ENCODE data around the gene ANKS1B.
A peak's percentile ranks its signal among the peaks of the same experiment; 100 is the strongest.

The ANKS1B gene

DNA sequence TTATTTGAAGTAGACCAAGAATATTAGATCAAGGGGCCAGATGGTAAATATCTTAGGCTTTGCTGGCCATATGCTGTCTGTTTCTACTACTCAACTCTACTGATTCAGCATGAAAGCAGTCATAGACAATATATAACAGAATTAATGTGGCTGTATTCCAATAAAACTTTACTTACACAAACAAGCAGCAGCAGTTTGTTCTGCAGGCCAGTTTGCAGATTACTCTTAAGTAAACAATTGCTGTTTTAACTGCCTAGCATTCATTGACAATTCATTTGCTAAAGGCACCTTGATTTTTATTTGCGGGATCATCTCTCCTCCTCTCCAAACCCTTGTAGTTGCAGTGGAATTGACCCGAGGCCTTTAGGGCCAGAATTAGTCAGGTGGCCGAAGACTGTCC lies 431.3 kb downstream of the ANKS1B start:
- peak; percentile 40; the same call in 1 of the 3 replicates for ATAC-seq
- TF ChIP-seq, protein P1, sequence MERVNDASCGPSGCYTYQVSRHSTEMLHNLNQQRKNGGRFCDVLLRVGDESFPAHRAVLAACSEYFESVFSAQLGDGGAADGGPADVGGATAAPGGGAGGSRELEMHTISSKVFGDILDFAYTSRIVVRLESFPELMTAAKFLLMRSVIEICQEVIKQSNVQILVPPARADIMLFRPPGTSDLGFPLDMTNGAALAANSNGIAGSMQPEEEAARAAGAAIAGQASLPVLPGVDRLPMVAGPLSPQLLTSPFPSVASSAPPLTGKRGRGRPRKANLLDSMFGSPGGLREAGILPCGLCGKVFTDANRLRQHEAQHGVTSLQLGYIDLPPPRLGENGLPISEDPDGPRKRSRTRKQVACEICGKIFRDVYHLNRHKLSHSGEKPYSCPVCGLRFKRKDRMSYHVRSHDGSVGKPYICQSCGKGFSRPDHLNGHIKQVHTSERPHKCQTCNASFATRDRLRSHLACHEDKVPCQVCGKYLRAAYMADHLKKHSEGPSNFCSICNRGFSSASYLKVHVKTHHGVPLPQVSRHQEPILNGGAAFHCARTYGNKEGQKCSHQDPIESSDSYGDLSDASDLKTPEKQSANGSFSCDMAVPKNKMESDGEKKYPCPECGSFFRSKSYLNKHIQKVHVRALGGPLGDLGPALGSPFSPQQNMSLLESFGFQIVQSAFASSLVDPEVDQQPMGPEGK (CRISPR knock-in tag; IDR thresholded peaks at IDR 0.05; ENCODE audit: borderline replicate concordance), result no peak
- no peak for TF ChIP-seq CSDC2 (CRISPR knock-in tag; IDR thresholded peaks at IDR 0.05)
- TF ChIP-seq ZNF565 (CRISPR knock-in tag; conservative IDR thresholded peaks at IDR 0.05; ENCODE audit: low read depth), result no peak
- no peak for TF ChIP-seq ZFP3 (CRISPR knock-in tag; IDR thresholded peaks at IDR 0.05)
- TF ChIP-seq, protein P2, sequence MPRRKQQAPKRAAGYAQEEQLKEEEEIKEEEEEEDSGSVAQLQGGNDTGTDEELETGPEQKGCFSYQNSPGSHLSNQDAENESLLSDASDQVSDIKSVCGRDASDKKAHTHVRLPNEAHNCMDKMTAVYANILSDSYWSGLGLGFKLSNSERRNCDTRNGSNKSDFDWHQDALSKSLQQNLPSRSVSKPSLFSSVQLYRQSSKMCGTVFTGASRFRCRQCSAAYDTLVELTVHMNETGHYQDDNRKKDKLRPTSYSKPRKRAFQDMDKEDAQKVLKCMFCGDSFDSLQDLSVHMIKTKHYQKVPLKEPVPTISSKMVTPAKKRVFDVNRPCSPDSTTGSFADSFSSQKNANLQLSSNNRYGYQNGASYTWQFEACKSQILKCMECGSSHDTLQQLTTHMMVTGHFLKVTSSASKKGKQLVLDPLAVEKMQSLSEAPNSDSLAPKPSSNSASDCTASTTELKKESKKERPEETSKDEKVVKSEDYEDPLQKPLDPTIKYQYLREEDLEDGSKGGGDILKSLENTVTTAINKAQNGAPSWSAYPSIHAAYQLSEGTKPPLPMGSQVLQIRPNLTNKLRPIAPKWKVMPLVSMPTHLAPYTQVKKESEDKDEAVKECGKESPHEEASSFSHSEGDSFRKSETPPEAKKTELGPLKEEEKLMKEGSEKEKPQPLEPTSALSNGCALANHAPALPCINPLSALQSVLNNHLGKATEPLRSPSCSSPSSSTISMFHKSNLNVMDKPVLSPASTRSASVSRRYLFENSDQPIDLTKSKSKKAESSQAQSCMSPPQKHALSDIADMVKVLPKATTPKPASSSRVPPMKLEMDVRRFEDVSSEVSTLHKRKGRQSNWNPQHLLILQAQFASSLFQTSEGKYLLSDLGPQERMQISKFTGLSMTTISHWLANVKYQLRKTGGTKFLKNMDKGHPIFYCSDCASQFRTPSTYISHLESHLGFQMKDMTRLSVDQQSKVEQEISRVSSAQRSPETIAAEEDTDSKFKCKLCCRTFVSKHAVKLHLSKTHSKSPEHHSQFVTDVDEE (CRISPR knock-in tag; IDR thresholded peaks at IDR 0.05), result no peak
- no peak for TF ChIP-seq OSR1 (CRISPR knock-in tag; IDR thresholded peaks at IDR 0.05)
- no peak for TF ChIP-seq ZFP30 (CRISPR knock-in tag; IDR thresholded peaks at IDR 0.05)
- no peak for TF ChIP-seq ESRRG (CRISPR knock-in tag; IDR thresholded peaks at IDR 0.05)
- no peak for TF ChIP-seq SNAI2 (CRISPR knock-in tag; IDR thresholded peaks at IDR 0.05)
- TF ChIP-seq ZNF70 (CRISPR knock-in tag; IDR thresholded peaks at IDR 0.05), result no peak
- no peak for TF ChIP-seq BACH2 (CRISPR knock-in tag; IDR thresholded peaks at IDR 0.05; ENCODE audit: borderline replicate concordance)
- TF ChIP-seq RARB (CRISPR knock-in tag; IDR thresholded peaks at IDR 0.05), result no peak
- TF ChIP-seq, protein P3, sequence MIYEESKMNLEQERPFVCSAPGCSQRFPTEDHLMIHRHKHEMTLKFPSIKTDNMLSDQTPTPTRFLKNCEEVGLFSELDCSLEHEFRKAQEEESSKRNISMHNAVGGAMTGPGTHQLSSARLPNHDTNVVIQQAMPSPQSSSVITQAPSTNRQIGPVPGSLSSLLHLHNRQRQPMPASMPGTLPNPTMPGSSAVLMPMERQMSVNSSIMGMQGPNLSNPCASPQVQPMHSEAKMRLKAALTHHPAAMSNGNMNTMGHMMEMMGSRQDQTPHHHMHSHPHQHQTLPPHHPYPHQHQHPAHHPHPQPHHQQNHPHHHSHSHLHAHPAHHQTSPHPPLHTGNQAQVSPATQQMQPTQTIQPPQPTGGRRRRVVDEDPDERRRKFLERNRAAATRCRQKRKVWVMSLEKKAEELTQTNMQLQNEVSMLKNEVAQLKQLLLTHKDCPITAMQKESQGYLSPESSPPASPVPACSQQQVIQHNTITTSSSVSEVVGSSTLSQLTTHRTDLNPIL (CRISPR knock-in tag; IDR thresholded peaks at IDR 0.05; ENCODE audit: low read depth), result no peak
- no peak for TF ChIP-seq ISL1 (CRISPR knock-in tag; IDR thresholded peaks at IDR 0.05)
- no peak for TF ChIP-seq ZC3H10 (CRISPR knock-in tag; IDR thresholded peaks at IDR 0.05)
- TF ChIP-seq ZNF8 (CRISPR knock-in tag; IDR thresholded peaks at IDR 0.05), result no peak
- TF ChIP-seq PPARA (CRISPR knock-in tag; IDR thresholded peaks at IDR 0.05; ENCODE audit: borderline replicate concordance), result no peak

DNA sequence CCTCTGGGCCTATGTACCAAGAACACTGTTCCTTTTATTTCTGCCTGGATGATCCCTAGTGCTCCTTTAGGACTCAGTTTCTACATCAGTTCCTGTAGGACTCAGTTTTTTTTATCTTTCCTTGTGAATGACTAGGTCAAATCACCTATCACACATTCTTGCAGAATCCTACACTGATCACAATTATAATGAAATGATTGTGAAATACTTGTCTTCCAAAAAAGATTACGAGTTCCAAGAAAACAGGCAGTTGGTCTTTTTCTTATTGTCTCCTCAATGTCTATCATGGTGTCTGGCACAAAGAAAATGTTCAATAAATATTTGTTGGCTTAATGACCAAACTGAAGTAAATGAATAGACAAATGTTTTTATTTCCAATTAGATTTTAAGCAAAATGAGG lies 432.7 kb downstream of the ANKS1B start:
- TF ChIP-seq ESRRG (CRISPR knock-in tag; IDR thresholded peaks at IDR 0.05) (no peak), OSR1 (CRISPR knock-in tag; IDR thresholded peaks at IDR 0.05) (no peak), ZNF70 (CRISPR knock-in tag; IDR thresholded peaks at IDR 0.05) (no peak), TCF4 (CRISPR knock-in tag; IDR thresholded peaks at IDR 0.05; ENCODE audit: borderline replicate concordance) (no peak), RARB (CRISPR knock-in tag; IDR thresholded peaks at IDR 0.05) (no peak), ISL1 (CRISPR knock-in tag; IDR thresholded peaks at IDR 0.05) (no peak), ARNTL (CRISPR knock-in tag; IDR thresholded peaks at IDR 0.05; ENCODE audit: borderline replicate concordance, low read depth) (no peak), GLIS3 (CRISPR knock-in tag; IDR thresholded peaks at IDR 0.05) (no peak)
- TF ChIP-seq, protein P1 (CRISPR knock-in tag; IDR thresholded peaks at IDR 0.05; ENCODE audit: borderline replicate concordance), result no peak
- ATAC-seq, result no peak

DNA sequence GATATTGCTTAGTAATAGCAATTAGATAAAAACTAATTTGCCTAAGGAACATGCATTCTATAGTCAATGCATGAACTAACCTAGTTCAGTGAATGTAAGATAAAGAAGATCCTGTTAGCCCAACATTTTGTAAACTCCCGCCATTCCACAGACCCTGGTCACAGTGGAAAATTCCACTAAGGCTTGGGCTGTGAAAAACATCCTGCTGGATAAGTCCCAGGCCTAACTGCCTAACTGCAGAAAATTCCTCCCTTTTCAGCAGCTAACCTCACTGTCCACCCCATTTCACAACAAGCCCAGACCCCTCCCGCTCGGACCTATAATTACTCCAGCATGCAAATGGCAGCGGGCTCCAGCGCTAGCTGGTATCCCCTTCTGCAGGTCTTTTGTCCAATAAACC lies 435.1 kb downstream of the ANKS1B start:
- ATAC-seq, result no peak
- TF ChIP-seq, protein P2 (CRISPR knock-in tag; IDR thresholded peaks at IDR 0.05), result no peak
